ENCODE results near the gene SMIM20. TPM values are rescaled to one million over a fixed set of nuclear protein-coding genes. Genes with fewer than 3 reads are reported as not detected.
A peak's percentile ranks its signal among the peaks of the same experiment; 100 is the strongest.

Gene SMIM20
- 3.3 and 12.6 TPM in 2 replicates for total RNA-seq (2011; cell fraction: chromatin; rRNA removed; ENCODE audit: low replicate concordance)
- 6.4 and 7.0 TPM in 2 replicates for total RNA-seq (2011; cell fraction: nucleolus; rRNA removed)
- total RNA-seq (2011; cell fraction: nucleoplasm; rRNA removed) = 10.3 and 13.6 TPM in 2 replicates
- total RNA-seq (2014; rRNA removed) (25.8 and 28.0 TPM in 2 replicates), total RNA-seq (2014; rRNA removed; fragmentation: Illumina TruSeq; extraction: Trizol) (36.5 and 38.9 TPM in 2 replicates), total RNA-seq (2015; rRNA removed; fragmentation: Illumina TruSeq; extraction: Trizol) (33.0 and 36.4 TPM in 2 replicates), total RNA-seq (2021) (25.1 and 29.9 TPM in 2 replicates), polyA plus RNA-seq (2011; rRNA removed) (29.2 and 45.1 TPM in 2 replicates), polyA plus RNA-seq (2014; fragmentation: Illumina TruSeq; extraction: Trizol) (26.0 and 33.7 TPM in 2 replicates), polyA plus RNA-seq (2014; fragmentation: Nextera tagmentation; extraction: Ambion mirVana) (10 to 100 TPM; 50.7 to 51.0 TPM), polyA plus RNA-seq (2014; rRNA removed) (36.9 and 46.3 TPM in 2 replicates), polyA minus RNA-seq (2011; rRNA and poly(A)+ RNA removed) (8.2 and 9.4 TPM in 2 replicates), Bru-seq, nascent RNA (percentile 73 among the genes with signal in this experiment), BruChase-seq, experiment 1, labeled RNA remaining after a 2-hour chase (percentile 82 among the genes with signal in this experiment), BruChase-seq, experiment 2, labeled RNA remaining after a 6-hour chase (percentile 84 among the genes with signal in this experiment)
- 10.0 and 16.1 TPM in 2 replicates for polyA plus RNA-seq (2011; cell fraction: cytosol; rRNA removed)
- polyA plus RNA-seq (2011; cell fraction: nucleus; rRNA removed) = 6.0 and 10.8 TPM in 2 replicates
- polyA plus RNA-seq (2012) = 30.2 and 36.9 TPM in 2 replicates
- polyA minus RNA-seq (2011; cell fraction: cytosol; rRNA and poly(A)+ RNA removed) = 5.6 and 7.2 TPM in 2 replicates
- polyA minus RNA-seq (2011; cell fraction: nucleus; rRNA and poly(A)+ RNA removed) = 2.3 and 3.6 TPM in 2 replicates
- long read RNA-seq, experiment 1, transcript SMIM20-201 (3 exons, 935 nt) = major isoform, 62 of 81 reads
- long read RNA-seq, experiment 1, partial matches to known transcripts = 0 of 81 reads
- long read RNA-seq, experiment 1, other reads (novel, unspliced or antisense) = 19 of 81 reads
- long read RNA-seq, experiment 2, transcript SMIM20-201 (3 exons, 935 nt) = major isoform, 42 of 49 reads
- long read RNA-seq, experiment 2, partial matches to known transcripts = 3 of 49 reads
- long read RNA-seq, experiment 2, other reads (novel, unspliced or antisense) = 4 of 49 reads
- long read RNA-seq, experiment 3, transcript SMIM20-201 (3 exons, 935 nt) = major isoform, 42 of 46 reads
- long read RNA-seq, experiment 3, partial matches to known transcripts = 0 of 46 reads
- long read RNA-seq, experiment 3, other reads (novel, unspliced or antisense) = 4 of 46 reads

DNA sequence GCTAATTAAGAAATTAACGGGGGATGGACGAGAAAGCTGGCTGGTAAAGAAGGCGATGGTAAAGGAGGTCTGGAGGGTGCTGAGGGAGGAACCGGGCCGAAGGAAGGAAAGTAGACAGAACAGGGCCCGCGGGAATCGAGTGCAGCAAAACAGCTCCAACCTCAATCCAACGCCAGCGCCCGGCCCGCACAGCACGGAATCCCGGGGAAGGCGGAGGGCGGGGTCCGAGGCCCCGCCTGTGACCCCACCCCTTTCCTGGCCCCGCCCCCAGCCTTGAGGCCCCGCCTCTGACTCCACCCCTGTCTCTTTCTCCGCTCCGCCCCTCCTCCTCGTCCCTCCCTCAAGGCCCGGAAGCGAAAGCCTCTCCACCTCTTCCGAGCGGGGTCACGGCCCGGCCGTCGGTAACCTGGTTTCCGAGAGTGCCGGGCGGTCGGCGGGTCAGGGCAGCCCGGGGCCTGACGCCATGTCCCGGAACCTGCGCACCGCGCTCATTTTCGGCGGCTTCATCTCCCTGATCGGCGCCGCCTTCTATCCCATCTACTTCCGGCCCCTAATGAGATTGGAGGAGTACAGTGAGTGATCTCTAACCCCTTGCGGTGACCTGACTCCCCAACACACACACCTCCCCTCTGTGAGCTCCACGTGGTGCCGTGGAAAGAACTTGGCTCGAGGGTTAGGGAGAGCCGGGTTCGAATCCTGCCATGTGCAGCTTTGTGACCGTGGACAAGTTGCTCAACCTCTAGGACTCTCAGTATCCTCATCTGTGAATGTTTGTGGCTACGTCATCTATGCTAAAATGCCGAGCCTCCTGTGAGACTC lies at the start of gene SMIM20:
SMIM20 (plus strand) TSS at position 370 of the 819 bp plus-strand sequence; CDS start at position 464, 94 bp downstream.
- Histone ChIP-seq H3K4me1 (replicated peaks in 1 of 2; ENCODE audit: control insufficient read depth in 2 of 2, insufficient read depth in 2 of 2, low read length in 2 of 2) (peaks cover 13 to 16% of the 10 kb centered on the region in 2 experiments; a peak in 4 of 5 replicates), H4K20me1 (replicated peaks; ENCODE audit: control insufficient read depth, insufficient read depth, low read length) (no peaks in the 10 kb centered on the region), H3K4me3 (peak within 1 kb of the TSS; percentile 47), H3K27me3 (ENCODE audit: control insufficient read depth in 2 of 2, insufficient read depth in 2 of 2, low read length in 2 of 2) (peaks cover 22 to 23% of the 10 kb centered on the region in 2 experiments; a peak in 3 of 5 replicates), H3K4me2 (ENCODE audit: insufficient read depth, low read length) (peak within 1 kb of the TSS; percentile 99), H3K79me2 (ENCODE audit: control insufficient read depth, insufficient read depth, low read length) (peaks cover 30% of the 10 kb centered on the region), H3K36me3 (ENCODE audit: control insufficient read depth, insufficient read depth, low read length) (peaks cover 4% of the 10 kb centered on the region; the same call in 2 of the 3 replicates), H3K9ac (ENCODE audit: insufficient read depth in 1 of 2, low read depth in 2 of 2, low read length in 2 of 2) (peak within 1 kb of the TSS; percentile 88 to 93), H2AFZ (ENCODE audit: low read depth, low read length) (peak within 1 kb of the TSS; percentile 89), H3K9me3 (replicated peaks; ENCODE audit: control insufficient read depth, insufficient read depth, low read depth, low read length) (no peaks in the 10 kb centered on the region), H3K9me1 (ENCODE audit: control insufficient read depth, insufficient read depth, low read length) (no peaks in the 10 kb centered on the region), H3K27ac (ENCODE audit: extremely low read depth, low read depth, low read length) (peak within 1 kb of the TSS; percentile 94)
- DNase-seq (ENCODE audit: extremely low read depth in 1 of 4, low spot score in 3 of 4) (peak; percentile 92 to 96 (median 95)), FAIRE-seq (peak; percentile 80), ATAC-seq (peak; percentile 97)
- in situ Hi-C loops (cut with MboI) = no loop called here
- intact Hi-C loops (cut with micrococcal nuclease) = loop anchor here (1.0 kb wide), 1 partner anchor 53 kb away; no protein-coding TSS in a partner anchor
- BruUV-seq (replicated peaks) = TSS peak; percentile 81
- WGBS (ENCODE audit: insufficient coverage, low coverage, missing lambda C conversion rate) = 0% methylated on average over 46 of the region's 57 CpGs
- ChIA-PET CTCF (ENCODE audit: low intra/inter-chr PET ratio) (interaction anchor here (0.6 kb wide), 1 partner anchor 428 kb away, joined by 3 read pairs; no protein-coding TSS in a partner anchor), POLR2A (interaction anchor here (0.6 to 0.9 kb wide), 2 partner anchors 14 to 21 kb away, joined by 3 read pairs; no protein-coding TSS in a partner anchor)
- TF ChIP-seq YY1 (IDR thresholded peaks at IDR 0.05; ENCODE audit: borderline replicate concordance in 1 of 3, control insufficient read depth in 1 of 3, extremely low read depth in 1 of 3, insufficient read depth in 3 of 3, insufficient read length in 1 of 3, insufficient replicate concordance in 2 of 3, low read depth in 1 of 3, low read length in 2 of 3) (peak; percentile 29 to 92 (median 83)), POLR3A (IDR thresholded peaks at IDR 0.05; ENCODE audit: borderline replicate concordance, extremely low read depth, insufficient read depth, insufficient read length) (peak; percentile 59), ZNF146 (CRISPR knock-in tag; IDR thresholded peaks at IDR 0.05; ENCODE audit: unreplicated experiment) (no peak), CBFA2T3 (IDR thresholded peaks at IDR 0.05) (no peak), RBM17 (IDR thresholded peaks at IDR 0.05; ENCODE audit: borderline replicate concordance, low read depth, low read length) (no peak), ZNF274 (IDR thresholded peaks at IDR 0.05; ENCODE audit: borderline replicate concordance, low read depth, low read length) (no peak), ZBTB7A (IDR thresholded peaks at IDR 0.05; ENCODE audit: borderline replicate concordance, control insufficient read depth, low read depth, low read length) (no peak), RHOXF2B (CRISPR knock-in tag; conservative IDR thresholded peaks at IDR 0.05) (no peak), PRPF4 (IDR thresholded peaks at IDR 0.05; ENCODE audit: insufficient read depth, low read depth, low read length, poor library complexity, severe bottlenecking) (no peak)
- TF ChIP-seq, protein P1, sequence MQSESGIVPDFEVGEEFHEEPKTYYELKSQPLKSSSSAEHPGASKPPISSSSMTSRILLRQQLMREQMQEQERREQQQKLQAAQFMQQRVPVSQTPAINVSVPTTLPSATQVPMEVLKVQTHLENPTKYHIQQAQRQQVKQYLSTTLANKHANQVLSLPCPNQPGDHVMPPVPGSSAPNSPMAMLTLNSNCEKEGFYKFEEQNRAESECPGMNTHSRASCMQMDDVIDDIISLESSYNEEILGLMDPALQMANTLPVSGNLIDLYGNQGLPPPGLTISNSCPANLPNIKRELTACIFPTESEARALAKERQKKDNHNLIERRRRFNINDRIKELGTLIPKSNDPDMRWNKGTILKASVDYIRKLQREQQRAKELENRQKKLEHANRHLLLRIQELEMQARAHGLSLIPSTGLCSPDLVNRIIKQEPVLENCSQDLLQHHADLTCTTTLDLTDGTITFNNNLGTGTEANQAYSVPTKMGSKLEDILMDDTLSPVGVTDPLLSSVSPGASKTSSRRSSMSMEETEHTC (IDR thresholded peaks at IDR 0.05) = 0 out of 2 replicates have a peak, but pooled peaks have one; percentile 2
- TF ChIP-seq, protein P2, sequence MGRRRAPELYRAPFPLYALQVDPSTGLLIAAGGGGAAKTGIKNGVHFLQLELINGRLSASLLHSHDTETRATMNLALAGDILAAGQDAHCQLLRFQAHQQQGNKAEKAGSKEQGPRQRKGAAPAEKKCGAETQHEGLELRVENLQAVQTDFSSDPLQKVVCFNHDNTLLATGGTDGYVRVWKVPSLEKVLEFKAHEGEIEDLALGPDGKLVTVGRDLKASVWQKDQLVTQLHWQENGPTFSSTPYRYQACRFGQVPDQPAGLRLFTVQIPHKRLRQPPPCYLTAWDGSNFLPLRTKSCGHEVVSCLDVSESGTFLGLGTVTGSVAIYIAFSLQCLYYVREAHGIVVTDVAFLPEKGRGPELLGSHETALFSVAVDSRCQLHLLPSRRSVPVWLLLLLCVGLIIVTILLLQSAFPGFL (CRISPR knock-in tag; IDR thresholded peaks at IDR 0.05) = no peak
